ENCODE data around the gene KRTAP5-8.
"Not testable (repeated sequence)": the region's sequence is repeated elsewhere in the genome, so short reads cannot be mapped to it uniquely, and the experiment has no call there.

DNA sequence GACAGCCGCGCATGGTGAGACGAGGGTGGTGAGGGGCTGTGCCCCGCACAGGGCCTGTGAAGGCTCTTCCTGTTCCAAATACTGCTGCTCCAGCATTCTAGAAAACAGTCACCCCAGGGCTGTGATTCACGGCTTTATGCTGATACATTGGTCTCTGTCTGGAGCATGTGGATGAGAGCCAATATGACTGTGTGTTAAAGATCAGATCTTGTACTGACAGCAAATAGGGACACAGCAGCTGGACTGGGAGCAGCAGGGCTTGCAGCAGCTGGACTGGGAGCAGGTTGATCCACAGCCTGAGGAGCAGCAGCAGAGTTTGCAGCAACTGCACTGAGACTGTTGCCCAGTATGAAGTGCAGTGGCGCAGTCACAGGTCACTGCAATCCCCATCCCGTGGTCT, 41.7 kb downstream of the KRTAP5-8 start:
- not testable (repeated sequence) for TF ChIP-seq POLR2A (IDR thresholded peaks at IDR 0.05; ENCODE audit: low read depth, low read length); POLR2AphosphoS5 (IDR thresholded peaks at IDR 0.05; ENCODE audit: low read depth, low read length); TAF1 (IDR thresholded peaks at IDR 0.05; ENCODE audit: borderline replicate concordance, low read depth, low read length)
